AG04449 (cell line): Measurements from ENCODE around the gene NELL1.

Experiments used
- CTCF ChIA-PET: fragments of 350-600 bp; formaldehyde crosslinking; extraction: SDS; loops from one replicate; lab custom pipeline; 2021; ENCODE audit warnings: antibody characterized with exemption; lab: Yijun Ruan, JAX
- POLR2A ChIA-PET: fragments of 400-600, 350-600 bp; formaldehyde crosslinking; extraction: SDS; loops from one replicate; lab custom pipeline; 2020; ENCODE audit warnings: antibody characterized with exemption, inconsistent platforms; lab: Yijun Ruan, JAX
- DNase-seq: peaks from one replicate; pipeline ENCODE4 v3.0.0-alpha.2; 2010; ENCODE audit warnings: low read depth, low spot score
- H3K4me3 ChIP-seq: 2 replicates; pipeline ENCODE4 v1.5.1; 2011; ENCODE audit warnings: low read depth, mild to moderate bottlenecking, control low read depth, low read length
- TF ChIP-seq, protein P1 (sequence below): IDR thresholded peaks from one replicate; pipeline ENCODE4 v1.5.1; 2011; ENCODE audit warnings: mild to moderate bottlenecking, moderate library complexity, low read length, control low read depth, inconsistent platforms; ENCODE audit not compliant: insufficient read depth; ENCODE audit errors: missing control alignments

Gene NELL1

DNA sequence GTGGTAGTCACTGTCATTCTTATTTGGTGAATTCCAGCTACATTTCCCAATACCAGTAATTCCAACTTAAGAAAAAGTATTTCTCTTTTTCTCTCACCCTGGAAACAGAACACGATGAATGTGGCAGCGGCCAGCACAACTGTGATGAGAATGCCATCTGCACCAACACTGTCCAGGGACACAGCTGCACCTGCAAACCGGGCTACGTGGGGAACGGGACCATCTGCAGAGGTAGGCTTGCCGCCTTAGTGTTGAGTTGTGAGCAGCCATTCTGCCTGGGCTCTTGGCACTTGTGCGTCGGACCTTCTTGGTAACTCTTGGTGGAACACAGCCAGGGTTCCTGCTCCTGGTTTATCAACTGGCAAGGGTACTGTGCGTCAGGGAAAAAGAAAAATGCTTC, 559.8 kb downstream of the NELL1 start:
- TF ChIP-seq, protein P1, sequence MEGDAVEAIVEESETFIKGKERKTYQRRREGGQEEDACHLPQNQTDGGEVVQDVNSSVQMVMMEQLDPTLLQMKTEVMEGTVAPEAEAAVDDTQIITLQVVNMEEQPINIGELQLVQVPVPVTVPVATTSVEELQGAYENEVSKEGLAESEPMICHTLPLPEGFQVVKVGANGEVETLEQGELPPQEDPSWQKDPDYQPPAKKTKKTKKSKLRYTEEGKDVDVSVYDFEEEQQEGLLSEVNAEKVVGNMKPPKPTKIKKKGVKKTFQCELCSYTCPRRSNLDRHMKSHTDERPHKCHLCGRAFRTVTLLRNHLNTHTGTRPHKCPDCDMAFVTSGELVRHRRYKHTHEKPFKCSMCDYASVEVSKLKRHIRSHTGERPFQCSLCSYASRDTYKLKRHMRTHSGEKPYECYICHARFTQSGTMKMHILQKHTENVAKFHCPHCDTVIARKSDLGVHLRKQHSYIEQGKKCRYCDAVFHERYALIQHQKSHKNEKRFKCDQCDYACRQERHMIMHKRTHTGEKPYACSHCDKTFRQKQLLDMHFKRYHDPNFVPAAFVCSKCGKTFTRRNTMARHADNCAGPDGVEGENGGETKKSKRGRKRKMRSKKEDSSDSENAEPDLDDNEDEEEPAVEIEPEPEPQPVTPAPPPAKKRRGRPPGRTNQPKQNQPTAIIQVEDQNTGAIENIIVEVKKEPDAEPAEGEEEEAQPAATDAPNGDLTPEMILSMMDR = no peak
- CTCF ChIA-PET = no interaction called here
- H3K4me3 ChIP-seq = no peak overlapping the region
- DNase-seq = no peak
- POLR2A ChIA-PET = no interaction called here

DNA sequence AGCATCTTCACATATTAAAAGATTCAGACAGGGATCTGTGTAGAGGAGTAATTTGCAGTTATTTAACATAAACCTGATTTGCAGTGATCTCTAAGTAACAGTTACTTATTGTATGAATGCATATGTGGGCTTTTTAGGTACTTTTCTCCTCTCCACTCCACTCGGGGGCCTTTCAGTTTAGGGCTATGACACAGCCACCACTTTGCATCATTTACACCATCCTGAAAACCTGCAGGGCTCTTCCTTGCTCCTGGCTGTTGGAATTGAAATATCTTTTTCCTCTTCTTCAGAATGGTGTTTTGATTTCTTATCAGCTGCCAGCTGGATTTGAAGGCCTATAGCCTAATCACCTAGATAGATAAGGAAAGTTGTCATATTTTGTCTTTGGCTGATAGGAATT, 580.8 kb downstream of the NELL1 start:
- ChIA-PET CTCF (no interaction called here), POLR2A (no interaction called here)
- no peak overlapping the region for H3K4me3 ChIP-seq
- DNase-seq = no peak
- TF ChIP-seq, protein P1 = no peak

- DNase-seq = no peak
- TF ChIP-seq, protein P1 = no peak
- ChIA-PET POLR2A (no interaction called here), CTCF (no interaction called here)
- H3K4me3 ChIP-seq = no peak overlapping the region
Measured at GRCh38 chr11:21254055-21254454, 584.7 kb downstream of the NELL1 start.

DNA sequence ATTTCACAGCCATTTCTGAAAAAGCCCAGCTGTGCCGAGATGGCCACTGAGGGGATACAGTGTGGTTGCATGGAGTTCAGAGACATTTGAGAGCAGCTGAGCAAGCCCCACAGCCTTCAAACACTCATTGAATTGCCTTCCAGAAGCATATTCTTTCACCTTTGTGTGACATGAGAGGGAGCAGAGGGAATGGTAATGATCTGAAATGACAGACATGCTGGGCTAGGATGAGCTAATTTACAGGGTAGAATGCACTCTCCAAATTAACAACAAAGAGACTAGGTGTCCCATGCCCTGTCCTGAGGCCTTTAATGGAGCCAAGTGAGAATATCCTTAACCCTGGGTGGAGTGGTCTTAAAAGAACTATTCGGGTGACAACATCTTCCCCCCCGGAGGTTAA, 585.4 kb downstream of the NELL1 start:
- TF ChIP-seq, protein P1 = no peak
- H3K4me3 ChIP-seq = no peak overlapping the region
- DNase-seq = no peak
- CTCF ChIA-PET = no interaction called here
- POLR2A ChIA-PET = no interaction called here

GRCh38 chr11:21257461-21257860, 588.1 kb downstream of the NELL1 start:
- POLR2A ChIA-PET = no interaction called here
- no peak for DNase-seq
- TF ChIP-seq, protein P1 = no peak
- CTCF ChIA-PET = no interaction called here
- H3K4me3 ChIP-seq = no peak overlapping the region

DNA sequence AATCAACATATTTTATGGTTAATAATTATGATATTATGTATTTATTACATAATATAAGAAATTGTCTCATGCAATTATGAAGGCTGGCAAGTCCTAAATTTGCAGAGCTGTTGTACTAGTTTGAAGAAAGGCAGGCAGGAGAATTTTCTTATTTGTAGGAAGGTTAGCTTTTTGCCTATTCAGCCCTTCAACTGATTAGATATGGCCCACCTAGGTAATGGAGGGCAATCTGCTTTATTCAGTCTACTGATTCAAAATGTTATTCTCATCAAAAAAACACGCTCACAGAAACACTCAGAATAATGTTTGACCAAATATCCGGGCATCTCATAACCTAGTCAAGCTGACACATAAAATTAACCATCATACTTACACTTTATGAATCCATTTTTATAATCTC, 589.0 kb downstream of the NELL1 start:
- DNase-seq = no peak
- no peak overlapping the region for H3K4me3 ChIP-seq
- TF ChIP-seq, protein P1 = no peak
- ChIA-PET POLR2A (no interaction called here), CTCF (no interaction called here)
